IPS-18a (cell line): Measurements from ENCODE around the gene CDK16.

Experiments used
- H3K27ac ChIP-seq: one replicate; pipeline ENCODE4 v1.5.1; 2013; ENCODE audit warnings: low read length
- H3K27me3 ChIP-seq: one replicate; pipeline ENCODE4 v1.6.1; 2013; ENCODE audit warnings: mild to moderate bottlenecking, low read length; ENCODE audit not compliant: control insufficient read depth, insufficient read depth
- H3K36me3 ChIP-seq: one replicate; pipeline ENCODE4 v1.6.1; 2013; ENCODE audit warnings: low read depth, low read length; ENCODE audit not compliant: control insufficient read depth
- H3K4me1 ChIP-seq: one replicate; pipeline ENCODE4 v1.6.1; 2013; ENCODE audit warnings: low read depth, low read length; ENCODE audit not compliant: control insufficient read depth
- H3K4me3 ChIP-seq: one replicate; pipeline ENCODE4 v1.5.1; 2013; ENCODE audit warnings: low read length
- H3K9ac ChIP-seq: one replicate; pipeline ENCODE4 v1.6.1; 2013; ENCODE audit warnings: mild to moderate bottlenecking, low read length, moderate library complexity
- H3K9me3 ChIP-seq: one replicate; pipeline ENCODE4 v1.6.1; 2013; ENCODE audit warnings: low read depth, low read length; ENCODE audit not compliant: control insufficient read depth

CDK16 gene

DNA sequence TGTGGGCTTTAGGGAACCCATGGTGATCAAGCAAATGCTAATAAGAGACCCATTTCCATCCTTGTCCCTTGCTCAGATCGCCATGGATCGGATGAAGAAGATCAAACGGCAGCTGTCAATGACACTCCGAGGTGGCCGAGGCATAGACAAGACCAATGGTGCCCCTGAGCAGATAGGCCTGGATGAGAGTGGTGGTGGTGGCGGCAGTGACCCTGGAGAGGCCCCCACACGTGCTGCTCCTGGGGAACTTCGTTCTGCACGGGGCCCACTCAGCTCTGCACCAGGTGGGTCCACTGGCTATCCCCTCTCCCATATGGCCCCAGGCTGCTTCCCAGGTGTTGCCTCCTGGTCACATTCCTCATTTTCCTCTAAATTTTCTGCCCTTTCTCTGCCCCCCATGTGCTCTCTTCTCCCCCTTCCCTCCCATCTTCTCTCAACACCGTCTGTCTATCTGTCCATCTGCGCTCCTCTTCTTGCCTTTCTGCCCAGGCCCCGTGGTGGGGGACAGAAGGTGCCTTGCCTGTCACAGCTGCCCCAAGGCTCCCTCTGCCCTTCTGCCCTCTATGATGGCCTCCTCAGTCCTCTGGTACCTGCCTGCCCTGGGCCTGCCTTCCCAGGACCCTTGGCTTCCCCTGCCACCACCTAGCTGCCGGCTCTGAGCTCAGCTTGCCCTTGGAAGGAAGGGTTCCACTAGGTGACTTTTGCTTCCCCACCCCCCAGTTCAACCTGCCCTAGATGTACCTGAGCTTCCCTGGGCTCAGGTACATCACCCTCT lies 5.2 kb downstream of the CDK16 start:
- Histone ChIP-seq H3K36me3 (peaks cover 56% of the 10 kb centered on the region), H3K27me3 (no peaks in the 10 kb centered on the region), H3K4me1 (no peaks in the 10 kb centered on the region), H3K27ac (no peak overlapping the region), H3K9me3 (peaks cover 11% of the 10 kb centered on the region), H3K4me3 (no peak overlapping the region), H3K9ac (no peak overlapping the region)

- H3K27me3 ChIP-seq = no peaks in the 10 kb centered on the region
- no peak overlapping the region for H3K9ac ChIP-seq
- H3K4me1 ChIP-seq = no peaks in the 10 kb centered on the region
- H3K9me3 ChIP-seq = peaks cover 11% of the 10 kb centered on the region
- H3K4me3 ChIP-seq = no peak overlapping the region
- H3K27ac ChIP-seq = no peak overlapping the region
- peaks cover 60% of the 10 kb centered on the region for H3K36me3 ChIP-seq
These were observed 5.9 kb downstream of the CDK16 start for GRCh38 chrX:47224266-47224895.

DNA sequence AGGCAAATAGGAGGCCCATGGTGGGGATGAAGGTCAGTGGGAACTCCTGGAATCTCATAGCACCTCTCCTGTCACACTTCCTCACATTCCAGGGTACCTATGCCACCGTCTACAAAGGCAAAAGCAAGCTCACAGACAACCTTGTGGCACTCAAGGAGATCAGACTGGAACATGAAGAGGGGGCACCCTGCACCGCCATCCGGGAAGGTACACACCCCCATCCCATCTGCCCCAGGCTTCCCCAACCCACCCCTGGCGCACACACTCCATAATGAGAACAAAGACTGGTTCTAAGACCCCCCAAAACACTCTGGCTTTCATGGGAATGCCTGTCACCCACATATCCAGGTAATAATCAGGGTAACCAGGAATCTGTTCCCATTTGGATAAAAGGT lies 6.4 kb downstream of the CDK16 start:
- Histone ChIP-seq H3K9me3 (peaks cover 11% of the 10 kb centered on the region), H3K36me3 (peaks cover 60% of the 10 kb centered on the region), H3K27me3 (no peaks in the 10 kb centered on the region), H3K27ac (no peak overlapping the region), H3K4me1 (no peaks in the 10 kb centered on the region), H3K4me3 (no peak overlapping the region), H3K9ac (no peak overlapping the region)

- Histone ChIP-seq H3K9ac (no peak overlapping the region), H3K9me3 (peaks cover 11% of the 10 kb centered on the region), H3K4me1 (no peaks in the 10 kb centered on the region), H3K36me3 (peaks cover 60% of the 10 kb centered on the region), H3K27me3 (no peaks in the 10 kb centered on the region), H3K4me3 (no peak overlapping the region), H3K27ac (no peak overlapping the region)
These were observed 7.6 kb downstream of the CDK16 start for GRCh38 chrX:47226071-47226470.

DNA sequence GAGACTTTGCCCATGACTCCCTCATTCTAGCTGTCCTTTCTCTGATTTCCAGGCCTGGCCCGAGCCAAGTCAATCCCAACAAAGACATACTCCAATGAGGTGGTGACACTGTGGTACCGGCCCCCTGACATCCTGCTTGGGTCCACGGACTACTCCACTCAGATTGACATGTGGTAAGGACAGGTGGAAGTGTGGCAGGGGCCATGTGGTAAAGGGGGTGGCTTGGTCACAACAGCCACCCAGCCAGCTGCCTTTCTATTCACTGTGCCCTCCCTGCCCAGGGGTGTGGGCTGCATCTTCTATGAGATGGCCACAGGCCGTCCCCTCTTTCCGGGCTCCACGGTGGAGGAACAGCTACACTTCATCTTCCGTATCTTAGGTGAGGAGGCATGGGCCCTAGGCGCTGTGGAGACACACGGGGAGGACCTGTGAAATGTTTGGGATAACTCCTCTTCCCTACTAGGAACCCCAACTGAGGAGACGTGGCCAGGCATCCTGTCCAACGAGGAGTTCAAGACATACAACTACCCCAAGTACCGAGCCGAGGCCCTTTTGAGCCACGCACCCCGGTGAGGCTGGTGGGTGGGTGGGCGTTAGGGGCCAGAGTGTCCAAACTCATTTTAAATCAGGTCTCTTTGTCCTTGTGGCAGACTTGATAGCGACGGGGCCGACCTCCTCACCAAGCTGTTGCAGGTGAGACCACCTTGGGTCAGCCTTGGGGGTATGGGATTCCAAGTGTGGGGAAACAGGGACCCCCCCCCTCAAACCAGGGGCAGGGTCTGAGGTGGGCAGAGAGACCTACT lies 8.3 kb downstream of the CDK16 start:
- H3K27me3 ChIP-seq = no peaks in the 10 kb centered on the region
- H3K4me1 ChIP-seq = no peaks in the 10 kb centered on the region
- H3K27ac ChIP-seq = no peak overlapping the region
- H3K9ac ChIP-seq = no peak overlapping the region
- peaks cover 60% of the 10 kb centered on the region for H3K36me3 ChIP-seq
- H3K4me3 ChIP-seq = no peak overlapping the region
- peaks cover 11% of the 10 kb centered on the region for H3K9me3 ChIP-seq

- Histone ChIP-seq H3K27me3 (no peaks in the 10 kb centered on the region), H3K9ac (no peak overlapping the region), H3K9me3 (peaks cover 15% of the 10 kb centered on the region), H3K4me1 (no peaks in the 10 kb centered on the region), H3K36me3 (peaks cover 60% of the 10 kb centered on the region), H3K27ac (no peak overlapping the region), H3K4me3 (no peak overlapping the region)
These were observed 8.8 kb downstream of the CDK16 start for GRCh38 chrX:47227334-47227583.

DNA sequence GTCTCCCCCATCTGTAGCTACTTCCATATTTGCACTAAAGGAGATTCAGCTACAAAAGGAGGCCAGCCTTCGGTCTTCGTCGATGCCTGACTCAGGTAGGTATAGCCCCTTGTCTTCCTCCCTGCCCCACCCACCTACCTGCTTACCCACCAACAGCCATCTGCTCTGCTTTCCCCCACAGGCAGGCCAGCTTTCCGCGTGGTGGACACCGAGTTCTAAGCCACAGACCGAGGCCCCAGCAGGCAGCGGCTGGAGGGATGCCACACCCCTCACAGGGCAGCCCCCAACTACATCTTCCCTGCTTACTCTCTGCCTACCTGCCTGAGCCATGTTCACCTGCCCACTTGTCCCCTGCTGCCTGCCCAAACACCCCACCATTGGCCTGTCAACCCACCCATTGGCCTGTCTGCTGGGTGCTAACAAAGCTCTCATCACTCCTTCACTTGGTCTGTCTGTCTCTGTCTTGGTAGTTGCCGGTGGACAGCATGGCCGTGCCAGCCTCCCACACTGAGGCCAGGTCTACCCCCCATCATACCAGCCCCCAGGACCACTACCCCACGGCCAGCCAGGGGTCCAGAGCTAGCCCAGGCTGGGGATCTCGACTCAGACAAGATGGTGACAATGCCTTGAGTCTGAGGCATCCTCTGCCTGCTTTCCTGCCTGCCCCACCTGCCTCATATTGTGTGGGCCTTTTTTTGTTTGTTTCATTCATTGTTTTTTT lies 10.2 kb downstream of the CDK16 start:
- Histone ChIP-seq H3K9ac (no peak overlapping the region), H3K4me3 (no peak overlapping the region), H3K36me3 (peaks cover 51% of the 10 kb centered on the region), H3K27ac (no peak overlapping the region), H3K27me3 (no peaks in the 10 kb centered on the region), H3K9me3 (peaks cover 18% of the 10 kb centered on the region), H3K4me1 (no peaks in the 10 kb centered on the region)

DNA sequence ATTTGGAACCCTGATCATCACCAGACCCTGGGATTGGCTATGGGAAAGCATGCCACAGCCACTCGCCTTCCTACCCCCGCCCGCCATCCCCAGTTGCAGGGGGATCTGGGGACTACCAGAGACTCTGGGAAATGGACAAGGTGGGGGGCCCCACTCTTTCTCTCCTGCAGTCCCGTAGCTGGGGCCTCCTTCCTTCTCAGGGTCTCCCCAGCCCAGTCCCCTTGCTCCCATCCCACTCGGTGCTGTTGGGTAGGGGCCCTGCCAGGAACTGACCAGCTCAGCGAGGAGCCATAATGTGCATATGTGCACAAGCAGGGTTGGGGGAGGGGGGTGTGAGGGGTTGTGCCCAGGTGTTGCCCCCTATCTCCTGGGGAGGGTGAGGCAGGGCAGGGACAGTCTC lies 10.9 kb downstream of the CDK16 start:
- no peak overlapping the region for H3K4me3 ChIP-seq
- no peaks in the 10 kb centered on the region for H3K4me1 ChIP-seq
- no peak overlapping the region for H3K27ac ChIP-seq
- peaks cover 44% of the 10 kb centered on the region for H3K36me3 ChIP-seq
- no peak overlapping the region for H3K9ac ChIP-seq
- peaks cover 14% of the 10 kb centered on the region for H3K9me3 ChIP-seq
- no peaks in the 10 kb centered on the region for H3K27me3 ChIP-seq

GRCh38 chrX:47230136-47230868 lies 11.8 kb downstream of the CDK16 start:
- peaks cover 11% of the 10 kb centered on the region for H3K9me3 ChIP-seq

GRCh38 chrX:47231167-47231566 lies 12.7 kb downstream of the CDK16 start:
- Histone ChIP-seq H3K27ac (no peak overlapping the region), H3K9me3 (peaks cover 10% of the 10 kb centered on the region)

More at GRCh38 chrX:47230136-47230868, 11.8 kb downstream of the CDK16 start:
- H3K27me3 ChIP-seq = no peaks in the 10 kb centered on the region
- no peak overlapping the region for H3K4me3 ChIP-seq
- H3K9ac ChIP-seq = no peak overlapping the region
- H3K27ac ChIP-seq = no peak overlapping the region
- no peaks in the 10 kb centered on the region for H3K4me1 ChIP-seq
- H3K36me3 ChIP-seq = peaks cover 35% of the 10 kb centered on the region

More at GRCh38 chrX:47231167-47231566, 12.7 kb downstream of the CDK16 start:
- no peaks in the 10 kb centered on the region for H3K27me3 ChIP-seq
- H3K4me3 ChIP-seq = no peak overlapping the region
- no peaks in the 10 kb centered on the region for H3K4me1 ChIP-seq
- H3K9ac ChIP-seq = no peak overlapping the region
- H3K36me3 ChIP-seq = peaks cover 26% of the 10 kb centered on the region
